ENCODE data around the gene UBR7.

DNA sequence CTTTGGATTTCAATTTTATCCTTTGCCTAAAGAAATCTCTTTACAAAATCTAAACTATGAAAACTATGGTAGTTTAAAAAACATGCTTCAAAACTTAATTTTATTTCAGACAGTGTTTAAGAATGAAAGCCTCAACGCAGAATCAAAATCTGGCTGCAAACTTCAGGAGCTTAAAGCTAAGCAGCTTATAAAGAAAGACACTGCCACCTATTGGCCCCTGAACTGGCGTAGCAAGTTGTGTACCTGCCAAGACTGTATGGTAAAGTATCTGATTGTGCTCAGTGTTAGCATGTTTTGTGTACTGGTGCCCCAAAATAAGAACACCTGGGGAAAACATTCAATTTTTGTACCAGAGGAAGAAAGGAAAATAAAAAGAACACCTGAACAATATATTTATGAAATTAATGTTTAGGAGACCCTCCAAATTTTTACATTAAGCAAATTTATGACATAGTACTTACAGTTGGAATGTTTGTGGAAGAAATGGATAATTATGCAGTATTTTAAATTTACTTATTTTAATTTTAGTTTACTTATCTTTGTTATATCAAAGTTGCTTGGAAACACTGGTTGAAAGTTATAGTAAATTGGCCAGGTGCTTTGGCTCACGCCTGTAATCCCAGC is 12.2 kb downstream of the UBR7 start:
- TF ChIP-seq, protein P1, sequence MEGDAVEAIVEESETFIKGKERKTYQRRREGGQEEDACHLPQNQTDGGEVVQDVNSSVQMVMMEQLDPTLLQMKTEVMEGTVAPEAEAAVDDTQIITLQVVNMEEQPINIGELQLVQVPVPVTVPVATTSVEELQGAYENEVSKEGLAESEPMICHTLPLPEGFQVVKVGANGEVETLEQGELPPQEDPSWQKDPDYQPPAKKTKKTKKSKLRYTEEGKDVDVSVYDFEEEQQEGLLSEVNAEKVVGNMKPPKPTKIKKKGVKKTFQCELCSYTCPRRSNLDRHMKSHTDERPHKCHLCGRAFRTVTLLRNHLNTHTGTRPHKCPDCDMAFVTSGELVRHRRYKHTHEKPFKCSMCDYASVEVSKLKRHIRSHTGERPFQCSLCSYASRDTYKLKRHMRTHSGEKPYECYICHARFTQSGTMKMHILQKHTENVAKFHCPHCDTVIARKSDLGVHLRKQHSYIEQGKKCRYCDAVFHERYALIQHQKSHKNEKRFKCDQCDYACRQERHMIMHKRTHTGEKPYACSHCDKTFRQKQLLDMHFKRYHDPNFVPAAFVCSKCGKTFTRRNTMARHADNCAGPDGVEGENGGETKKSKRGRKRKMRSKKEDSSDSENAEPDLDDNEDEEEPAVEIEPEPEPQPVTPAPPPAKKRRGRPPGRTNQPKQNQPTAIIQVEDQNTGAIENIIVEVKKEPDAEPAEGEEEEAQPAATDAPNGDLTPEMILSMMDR (conservative IDR thresholded peaks at IDR 0.05; ENCODE audit: low read length), result peak; percentile 81
- TF ChIP-seq EZH2phosphoT487 (IDR thresholded peaks at IDR 0.05; ENCODE audit: borderline replicate concordance), result no peak
